Nephron progenitor cell (in vitro differentiated cells): Measurements from ENCODE around the gene LMBR1.
"Not testable (repeated sequence)": the region's sequence is repeated elsewhere in the genome, so short reads cannot be mapped to it uniquely, and the experiment has no call there.

ENCODE experiments used
- DNase-seq: peaks from one replicate; pipeline ENCODE4 v3.0.0; 2021
- H3K27ac Mint-ChIP-seq: 2 replicates; pipeline ENCODE4 v1.8.0; 2021; ENCODE audit warnings: mild to moderate bottlenecking, moderate library complexity, mixed read lengths
- H3K27me3 Mint-ChIP-seq: 2 replicates; pipeline ENCODE4 v1.8.0; 2021; ENCODE audit warnings: mild to moderate bottlenecking, low read depth, mixed read lengths; ENCODE audit not compliant: poor library complexity
- H3K36me3 Mint-ChIP-seq: 2 replicates; pipeline ENCODE4 v1.8.0; 2021; ENCODE audit warnings: low read depth, mixed read lengths
- H3K4me1 Mint-ChIP-seq: 2 replicates; pipeline ENCODE4 v1.8.0; 2021; ENCODE audit warnings: mixed read lengths
- H3K4me3 Mint-ChIP-seq: 2 replicates; pipeline ENCODE4 v1.8.0; 2021; ENCODE audit warnings: mild to moderate bottlenecking, moderate library complexity, mixed read lengths
- H3K9me3 Mint-ChIP-seq: 2 replicates; pipeline ENCODE4 v1.8.0; 2021; ENCODE audit warnings: mild to moderate bottlenecking, moderate library complexity, mixed read lengths
- TF ChIP-seq, protein P1 (sequence below): fragments of 200-600 bp; sonication (generic); IDR thresholded peaks from 2 replicates; pipeline ENCODE4 v1.5.0; 2021; ENCODE audit warnings: antibody characterized with exemption

The LMBR1 gene

DNA sequence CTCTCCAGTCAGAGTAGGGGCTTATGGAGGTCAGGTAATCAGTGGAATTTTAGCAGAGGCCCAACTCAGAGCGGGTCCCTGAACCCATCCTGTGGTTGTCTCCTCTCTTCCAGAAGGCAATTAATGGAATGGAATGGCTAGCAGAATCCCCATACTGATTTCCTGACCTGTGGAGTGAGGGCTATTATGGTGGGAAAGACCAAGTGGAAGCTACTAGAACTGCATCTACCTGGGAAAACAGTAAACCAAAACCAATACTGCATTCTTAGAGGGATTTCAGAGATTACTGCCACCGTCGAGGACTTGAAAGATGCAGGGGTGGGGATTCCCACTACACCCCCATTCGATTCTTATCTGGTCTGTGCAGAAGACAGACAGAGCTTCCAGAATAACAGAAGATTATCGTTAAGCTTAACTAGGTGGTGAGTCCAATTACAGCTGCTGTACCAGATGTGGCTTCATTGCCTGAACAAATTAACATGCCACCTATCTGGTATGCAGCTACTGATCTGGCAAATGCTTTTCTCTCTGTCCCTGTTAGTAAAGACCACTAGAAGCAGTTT is 73.2 kb downstream of the LMBR1 start:
- H3K4me1 Mint-ChIP-seq = no peaks in the 10 kb centered on the region
- peaks cover 10% of the 10 kb centered on the region for H3K36me3 Mint-ChIP-seq
- H3K9me3 Mint-ChIP-seq = no peaks in the 10 kb centered on the region
- no peak for DNase-seq
- peaks cover 3% of the 10 kb centered on the region for H3K27me3 Mint-ChIP-seq
- no peak overlapping the region for H3K4me3 Mint-ChIP-seq
- TF ChIP-seq, protein P1, sequence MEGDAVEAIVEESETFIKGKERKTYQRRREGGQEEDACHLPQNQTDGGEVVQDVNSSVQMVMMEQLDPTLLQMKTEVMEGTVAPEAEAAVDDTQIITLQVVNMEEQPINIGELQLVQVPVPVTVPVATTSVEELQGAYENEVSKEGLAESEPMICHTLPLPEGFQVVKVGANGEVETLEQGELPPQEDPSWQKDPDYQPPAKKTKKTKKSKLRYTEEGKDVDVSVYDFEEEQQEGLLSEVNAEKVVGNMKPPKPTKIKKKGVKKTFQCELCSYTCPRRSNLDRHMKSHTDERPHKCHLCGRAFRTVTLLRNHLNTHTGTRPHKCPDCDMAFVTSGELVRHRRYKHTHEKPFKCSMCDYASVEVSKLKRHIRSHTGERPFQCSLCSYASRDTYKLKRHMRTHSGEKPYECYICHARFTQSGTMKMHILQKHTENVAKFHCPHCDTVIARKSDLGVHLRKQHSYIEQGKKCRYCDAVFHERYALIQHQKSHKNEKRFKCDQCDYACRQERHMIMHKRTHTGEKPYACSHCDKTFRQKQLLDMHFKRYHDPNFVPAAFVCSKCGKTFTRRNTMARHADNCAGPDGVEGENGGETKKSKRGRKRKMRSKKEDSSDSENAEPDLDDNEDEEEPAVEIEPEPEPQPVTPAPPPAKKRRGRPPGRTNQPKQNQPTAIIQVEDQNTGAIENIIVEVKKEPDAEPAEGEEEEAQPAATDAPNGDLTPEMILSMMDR = no peak
- no peak overlapping the region for H3K27ac Mint-ChIP-seq

DNA sequence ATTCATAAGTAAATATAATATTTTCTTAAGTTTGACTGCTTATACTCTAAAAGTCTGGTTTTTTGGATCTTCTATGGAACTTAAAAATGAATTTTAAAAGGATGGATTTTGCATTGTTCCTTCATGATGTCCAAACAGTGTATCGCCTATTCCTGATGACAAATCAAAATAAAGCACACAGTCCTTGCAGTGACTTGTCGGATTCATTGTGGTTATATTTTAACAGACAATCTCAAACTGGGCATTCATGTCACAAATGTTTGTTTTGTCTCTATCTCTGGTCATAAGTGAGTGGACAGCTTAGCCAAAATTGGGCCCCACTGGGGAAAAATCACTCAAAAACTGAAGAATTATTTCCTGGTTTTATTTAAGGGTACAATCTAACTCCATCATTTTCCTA is 74.8 kb downstream of the LMBR1 start:
- DNase-seq = no peak
- Mint-ChIP-seq H3K4me1 (no peaks in the 10 kb centered on the region), H3K27ac (no peak overlapping the region), H3K9me3 (no peaks in the 10 kb centered on the region), H3K27me3 (peaks cover 3% of the 10 kb centered on the region), H3K4me3 (no peak overlapping the region), H3K36me3 (peaks cover 12% of the 10 kb centered on the region)
- TF ChIP-seq, protein P1 = no peak

DNA sequence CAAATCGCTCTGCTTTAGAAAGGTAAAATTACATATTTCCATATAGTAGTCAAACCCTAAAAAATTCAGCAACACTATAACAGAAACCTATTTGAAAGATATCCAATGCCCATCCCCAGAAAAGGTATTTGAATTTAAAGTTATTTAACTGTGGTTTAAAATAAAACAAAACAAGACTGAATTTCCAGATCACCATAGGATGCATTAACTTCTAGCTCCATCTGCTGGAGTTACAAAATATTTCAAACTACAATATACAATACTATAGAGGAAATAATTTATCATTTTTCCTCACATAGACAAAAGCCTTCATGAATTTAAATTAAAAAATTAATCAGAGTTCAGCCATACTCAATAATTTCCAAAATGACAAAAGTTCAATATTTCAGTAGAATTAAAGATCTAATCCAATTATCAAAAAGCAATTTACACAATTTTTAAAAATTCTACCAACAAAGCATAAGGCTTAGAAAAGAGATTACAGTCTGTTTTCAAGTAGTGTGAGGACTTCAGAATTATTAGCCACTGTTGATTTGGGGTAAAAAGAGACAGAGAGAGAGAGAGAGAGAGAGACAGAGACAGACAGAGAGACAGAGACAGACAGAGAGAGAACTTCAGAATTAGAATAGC is 75.9 kb downstream of the LMBR1 start:
- peaks cover 21% of the 10 kb centered on the region for H3K36me3 Mint-ChIP-seq
- H3K4me1 Mint-ChIP-seq = no peaks in the 10 kb centered on the region
- no peak for DNase-seq
- no peak overlapping the region for H3K4me3 Mint-ChIP-seq
- TF ChIP-seq, protein P1 = peak; percentile 37
- H3K27ac Mint-ChIP-seq = no peak overlapping the region
- H3K9me3 Mint-ChIP-seq = no peaks in the 10 kb centered on the region
- H3K27me3 Mint-ChIP-seq = peaks cover 3% of the 10 kb centered on the region

DNA sequence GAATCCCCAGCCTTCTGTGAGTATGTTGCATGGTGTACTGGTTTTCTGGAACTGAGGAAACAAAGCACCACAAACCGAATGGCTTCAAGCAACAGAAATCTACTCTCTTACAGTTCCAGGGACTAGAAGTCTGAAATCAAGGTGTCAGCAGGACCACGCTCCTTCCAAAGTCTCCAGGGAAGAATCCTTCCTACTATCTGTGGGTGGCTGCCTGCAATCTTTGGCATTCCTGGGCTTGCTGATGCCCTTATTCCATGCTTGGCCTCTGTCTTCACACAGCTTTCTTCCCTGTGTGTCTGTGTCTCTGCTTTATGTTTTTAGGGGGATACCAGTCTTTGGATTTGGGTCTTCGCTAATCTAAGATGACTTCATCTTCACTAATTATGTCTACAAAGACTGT is 81.3 kb downstream of the LMBR1 start:
- Mint-ChIP-seq H3K4me3 (no peak overlapping the region), H3K27ac (no peak overlapping the region), H3K36me3 (peaks cover 28% of the 10 kb centered on the region), H3K4me1 (no peaks in the 10 kb centered on the region), H3K27me3 (no peaks in the 10 kb centered on the region), H3K9me3 (no peaks in the 10 kb centered on the region)
- no peak for DNase-seq
- TF ChIP-seq, protein P1 = no peak

DNA sequence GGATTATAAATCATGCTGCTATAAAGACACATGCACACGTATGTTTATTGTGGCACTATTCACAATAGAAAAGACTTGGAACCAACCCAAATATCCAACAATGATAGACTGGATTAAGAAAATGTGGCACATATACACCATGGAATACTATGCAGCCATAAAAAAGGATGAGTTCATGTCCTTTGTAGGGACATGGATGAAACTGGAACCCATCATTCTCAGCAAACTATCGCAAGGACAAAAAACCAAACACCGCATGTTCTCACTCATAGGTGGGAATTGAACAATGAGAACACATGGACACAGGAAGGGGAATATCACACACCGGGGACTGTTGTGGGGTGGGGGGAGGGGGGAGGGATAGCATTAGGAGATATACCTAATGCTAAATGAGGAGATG is 89.3 kb downstream of the LMBR1 start:
- H3K27me3 Mint-ChIP-seq, DNase-seq: not testable (repeated sequence)

DNA sequence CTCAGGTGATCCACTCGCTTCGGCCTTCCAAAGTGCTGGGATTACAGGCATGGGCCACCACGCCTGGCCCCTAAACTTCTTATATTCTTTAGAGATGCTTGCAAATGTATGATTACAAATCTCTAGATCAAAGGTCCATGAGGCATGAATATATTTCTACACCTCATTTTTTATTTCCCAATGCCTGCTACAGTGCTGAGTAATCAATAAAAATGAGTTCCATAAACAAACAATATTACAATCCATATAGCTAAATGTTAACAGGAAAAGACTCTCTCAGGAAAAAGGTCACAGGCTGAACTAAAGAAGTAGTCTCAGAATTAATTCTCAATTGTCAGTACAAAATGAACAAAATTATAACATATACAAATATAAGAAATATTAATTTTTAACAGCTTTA is 90.8 kb downstream of the LMBR1 start:
- Mint-ChIP-seq H3K9me3 (no peaks in the 10 kb centered on the region), H3K4me3 (no peak overlapping the region), H3K4me1 (no peaks in the 10 kb centered on the region), H3K27ac (no peak overlapping the region), H3K27me3 (no peaks in the 10 kb centered on the region), H3K36me3 (peaks cover 27% of the 10 kb centered on the region)
- no peak for DNase-seq
- TF ChIP-seq, protein P1 = no peak

More for the DNA sequence above, 89.3 kb downstream of the LMBR1 start:
- not testable (repeated sequence) for H3K27ac Mint-ChIP-seq, H3K4me1 Mint-ChIP-seq, H3K9me3 Mint-ChIP-seq, H3K4me3 Mint-ChIP-seq
- peaks cover 27% of the 10 kb centered on the region for H3K36me3 Mint-ChIP-seq
